Upper lobe of left lung (tissue), 4 donors: Measurements from ENCODE around the gene POLK.

ENCODE experiments used
- EP300 ChIP-seq, 4 donors: sonication (generic); formaldehyde crosslinking; IDR thresholded peaks; one replicate each; pipeline ENCODE4 v1.5.1; 2017; ENCODE audit warnings: antibody characterized with exemption in 4 of 4, control low read depth in 2 of 4
- POLR2A ChIP-seq, 4 donors: fragments of 450-650 bp; IDR thresholded peaks; one replicate each; pipeline ENCODE4 v1.5.1; 2016 to 2017; ENCODE audit warnings: antibody characterized with exemption in 4 of 4, mild to moderate bottlenecking in 2 of 4
- TF ChIP-seq, protein P1 (sequence below), 6 experiments: fragments of 450-650 bp in 4 of 6; fragments of 200-600 bp in 2 of 6; sonication (generic) in 2 of 6; IDR thresholded peaks; one replicate each; pipeline ENCODE4 v1.5.1; 2016 to 2019; ENCODE audit warnings: antibody characterized with exemption in 6 of 6

DNA sequence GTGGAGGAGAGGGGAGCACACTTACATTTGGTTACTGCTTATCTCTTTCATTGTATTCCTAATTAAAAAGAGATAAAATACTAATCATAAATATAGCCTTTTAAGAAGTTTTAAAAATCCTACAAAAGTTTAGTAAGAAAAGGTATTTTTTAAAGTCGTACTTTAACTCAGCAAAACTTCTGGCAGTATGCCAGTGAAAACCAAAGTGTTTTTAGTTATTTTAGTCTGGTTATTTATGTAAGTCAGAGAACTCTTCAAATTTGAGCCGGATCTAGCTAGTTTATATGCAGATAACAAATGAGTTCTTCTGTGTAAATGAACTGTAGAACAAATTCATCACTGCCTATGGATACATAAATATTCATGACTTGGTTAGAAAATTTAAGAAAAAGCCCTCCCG lies 63.1 kb downstream of the POLK start:
- TF ChIP-seq, protein P1, sequence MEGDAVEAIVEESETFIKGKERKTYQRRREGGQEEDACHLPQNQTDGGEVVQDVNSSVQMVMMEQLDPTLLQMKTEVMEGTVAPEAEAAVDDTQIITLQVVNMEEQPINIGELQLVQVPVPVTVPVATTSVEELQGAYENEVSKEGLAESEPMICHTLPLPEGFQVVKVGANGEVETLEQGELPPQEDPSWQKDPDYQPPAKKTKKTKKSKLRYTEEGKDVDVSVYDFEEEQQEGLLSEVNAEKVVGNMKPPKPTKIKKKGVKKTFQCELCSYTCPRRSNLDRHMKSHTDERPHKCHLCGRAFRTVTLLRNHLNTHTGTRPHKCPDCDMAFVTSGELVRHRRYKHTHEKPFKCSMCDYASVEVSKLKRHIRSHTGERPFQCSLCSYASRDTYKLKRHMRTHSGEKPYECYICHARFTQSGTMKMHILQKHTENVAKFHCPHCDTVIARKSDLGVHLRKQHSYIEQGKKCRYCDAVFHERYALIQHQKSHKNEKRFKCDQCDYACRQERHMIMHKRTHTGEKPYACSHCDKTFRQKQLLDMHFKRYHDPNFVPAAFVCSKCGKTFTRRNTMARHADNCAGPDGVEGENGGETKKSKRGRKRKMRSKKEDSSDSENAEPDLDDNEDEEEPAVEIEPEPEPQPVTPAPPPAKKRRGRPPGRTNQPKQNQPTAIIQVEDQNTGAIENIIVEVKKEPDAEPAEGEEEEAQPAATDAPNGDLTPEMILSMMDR (IDR thresholded peaks at IDR 0.05), result no peak
- no peak for TF ChIP-seq POLR2A (IDR thresholded peaks at IDR 0.05)
- TF ChIP-seq EP300 (IDR thresholded peaks at IDR 0.05), result no peak
